Chondrocyte (in vitro differentiated cells): Measurements from ENCODE around the gene PPP1R3C. TPM values are rescaled to one million over a fixed set of nuclear protein-coding genes. Genes with fewer than 3 reads are reported as not detected.
A peak's percentile ranks its signal among the peaks of the same experiment; 100 is the strongest.

ENCODE experiments used
- DNase-seq: peaks from one replicate; pipeline ENCODE4 v3.0.0; 2021; ENCODE audit warnings: mixed read lengths, low spot score
- H3K27ac Mint-ChIP-seq: one replicate; pipeline ENCODE4 v1.8.0; 2021; ENCODE audit warnings: mild to moderate bottlenecking, moderate library complexity, mixed read lengths; ENCODE audit not compliant: unreplicated experiment
- H3K27me3 Mint-ChIP-seq: 2 replicates; pipeline ENCODE4 v1.8.0; 2021; ENCODE audit warnings: low read depth, mixed read lengths
- H3K36me3 Mint-ChIP-seq: 2 replicates; pipeline ENCODE4 v1.8.0; 2021; ENCODE audit warnings: low read depth, mixed read lengths
- H3K4me1 Mint-ChIP-seq: 2 replicates; pipeline ENCODE4 v1.8.0; 2021; ENCODE audit warnings: low read depth, mild to moderate bottlenecking, mixed read lengths
- H3K4me3 Mint-ChIP-seq: one replicate; pipeline ENCODE4 v1.8.0; 2021; ENCODE audit warnings: mild to moderate bottlenecking, moderate library complexity, mixed read lengths; ENCODE audit not compliant: unreplicated experiment
- H3K9me3 Mint-ChIP-seq: 2 replicates; pipeline ENCODE4 v1.8.0; 2021; ENCODE audit warnings: low read depth, mixed read lengths
- CTCF ChIP-seq: fragments of 200-600 bp; sonication (generic); IDR thresholded peaks from 2 replicates; pipeline ENCODE4 v1.5.0; 2021; ENCODE audit warnings: antibody characterized with exemption, mild to moderate bottlenecking, moderate library complexity
- total RNA-seq: library from RNA; stranded (reverse); gene quantifications from 3 replicates; pipeline ENCODE4 v1.2.1, GENCODE V29; 2021

Gene PPP1R3C
- total RNA-seq, 1 donor from 2014 or later, result 39.0 TPM

- H3K9me3 Mint-ChIP-seq, result peaks cover 31% of the 10 kb centered on the region
- H3K4me1 Mint-ChIP-seq, result peaks cover 23% of the 10 kb centered on the region
- no peaks in the 10 kb centered on the region for H3K27me3 Mint-ChIP-seq
- no peak overlapping the region for H3K27ac Mint-ChIP-seq
- H3K36me3 Mint-ChIP-seq, result no peaks in the 10 kb centered on the region
- no peak for TF ChIP-seq CTCF
- no peak overlapping the region for H3K4me3 Mint-ChIP-seq
- DNase-seq, result no peak
Measured at GRCh38 chr10:91610919-91611318, 22.0 kb downstream of the PPP1R3C start.

DNA sequence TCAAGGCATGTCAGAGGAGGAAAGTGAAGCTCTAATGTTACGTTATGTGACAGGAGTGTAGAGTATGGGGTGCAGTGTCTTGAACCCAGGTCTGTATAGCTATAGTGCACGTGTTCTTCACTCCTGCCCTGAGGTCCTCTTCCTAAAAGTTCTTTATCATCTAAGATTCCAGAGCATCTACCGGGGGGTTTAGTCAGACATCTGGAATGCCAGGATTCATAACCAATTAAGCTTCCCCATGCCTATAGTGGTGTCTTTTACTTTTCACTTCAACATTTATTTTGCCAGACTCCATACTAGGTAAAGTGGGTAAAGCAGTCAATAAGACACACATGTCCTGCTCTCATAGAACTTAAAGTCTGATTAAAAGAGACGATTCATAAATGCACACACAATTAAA is 22.4 kb downstream of the PPP1R3C start:
- Mint-ChIP-seq H3K4me3 (no peak overlapping the region), H3K36me3 (no peaks in the 10 kb centered on the region), H3K9me3 (peaks cover 32% of the 10 kb centered on the region), H3K27ac (no peak overlapping the region), H3K4me1 (peaks cover 24% of the 10 kb centered on the region), H3K27me3 (no peaks in the 10 kb centered on the region)
- DNase-seq, result no peak
- no peak for TF ChIP-seq CTCF

GRCh38 chr10:91607646-91608403 is 25.0 kb downstream of the PPP1R3C start:
- H3K27me3 Mint-ChIP-seq, result no peaks in the 10 kb centered on the region
- DNase-seq, result no peak
- H3K36me3 Mint-ChIP-seq, result no peaks in the 10 kb centered on the region

GRCh38 chr10:91605968-91606367 is 26.9 kb downstream of the PPP1R3C start:
- Mint-ChIP-seq H3K27ac (peak overlapping the region; percentile 85), H3K4me3 (no peak overlapping the region)

More at GRCh38 chr10:91607646-91608403, 25.0 kb downstream of the PPP1R3C start:
- TF ChIP-seq CTCF, result no peak
- Mint-ChIP-seq H3K4me1 (peaks cover 31% of the 10 kb centered on the region), H3K27ac (no peak overlapping the region), H3K9me3 (peaks cover 22% of the 10 kb centered on the region), H3K4me3 (no peak overlapping the region)

More at GRCh38 chr10:91605968-91606367, 26.9 kb downstream of the PPP1R3C start:
- no peaks in the 10 kb centered on the region for H3K36me3 Mint-ChIP-seq
- H3K4me1 Mint-ChIP-seq, result peaks cover 40% of the 10 kb centered on the region
- no peak for DNase-seq
- no peak for TF ChIP-seq CTCF
- H3K9me3 Mint-ChIP-seq, result peaks cover 22% of the 10 kb centered on the region
- H3K27me3 Mint-ChIP-seq, result no peaks in the 10 kb centered on the region
